Measurements from ENCODE around the gene ZNF723. TPM values are rescaled to one million over a fixed set of nuclear protein-coding genes. Genes with fewer than 3 reads are reported as not detected.

The ZNF723 gene
- polyA plus RNA-seq, 1 donor from 2014 or later: not detected

DNA sequence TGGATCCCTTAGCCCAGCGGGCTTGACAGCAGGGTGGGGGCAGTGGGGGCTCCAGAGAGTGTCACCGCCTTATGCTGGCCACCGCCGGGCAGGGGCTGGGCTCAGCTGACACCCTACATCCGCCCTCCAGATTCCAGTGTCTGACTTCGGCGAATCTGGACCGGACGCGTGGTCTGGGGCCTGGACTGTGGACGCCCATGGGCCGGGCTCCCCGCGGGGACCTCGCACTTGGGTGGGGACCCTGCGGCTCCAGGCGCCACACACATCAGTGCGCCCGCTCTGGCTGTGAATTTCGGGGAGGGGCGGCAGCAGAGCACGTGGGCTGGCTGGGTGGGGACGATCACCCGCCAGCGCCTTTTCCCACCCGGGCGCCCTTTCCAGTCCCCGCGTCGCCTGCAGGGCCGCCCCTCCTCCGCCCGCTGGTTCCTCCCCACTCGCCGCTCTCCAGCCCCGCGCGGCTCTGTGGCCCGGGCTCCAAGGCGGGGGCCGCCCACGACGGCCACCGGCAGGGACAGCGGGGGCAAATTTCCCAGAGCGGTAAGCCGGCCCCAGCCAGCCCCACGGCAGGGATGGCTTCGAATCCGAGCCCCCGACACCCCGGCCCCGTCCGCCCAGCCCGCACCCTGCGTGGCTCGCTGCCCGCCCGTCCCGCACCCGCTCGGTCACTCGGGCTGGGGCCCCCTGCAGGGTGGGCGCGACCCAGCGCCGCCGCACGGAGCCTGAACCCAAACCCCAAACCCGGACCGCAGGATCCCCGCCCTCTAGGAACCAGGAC is 24.8 kb upstream of the ZNF723 start:
- Histone ChIP-seq H3K9me2 (ENCODE audit: insufficient read depth, low read length) (no peaks in the 10 kb centered on the region), H3K27ac (ENCODE audit: low read length) (no peak overlapping the region), H3K27me3 (ENCODE audit: insufficient read depth, low read depth, low read length) (no peaks in the 10 kb centered on the region), H3F3A (ENCODE audit: insufficient read depth, low read length, poor library complexity, severe bottlenecking) (no peaks in the 10 kb centered on the region), H3K4me2 (ENCODE audit: low read length) (no peak overlapping the region), H2AFZ (ENCODE audit: low read depth, low read length) (no peak overlapping the region), H3K9ac (ENCODE audit: low read length) (no peak overlapping the region), H3K79me2 (replicated peaks; ENCODE audit: insufficient read depth, low read length) (no peaks in the 10 kb centered on the region), H4K20me1 (ENCODE audit: insufficient read depth) (no peaks in the 10 kb centered on the region), H3K9me3 (ENCODE audit: low read length) (peaks cover 10% of the 10 kb centered on the region), H3K4me3 (ENCODE audit: low read length) (no peak overlapping the region), H3K36me3 (ENCODE audit: insufficient read depth, low read length) (no peaks in the 10 kb centered on the region)
- TF ChIP-seq, protein P1, sequence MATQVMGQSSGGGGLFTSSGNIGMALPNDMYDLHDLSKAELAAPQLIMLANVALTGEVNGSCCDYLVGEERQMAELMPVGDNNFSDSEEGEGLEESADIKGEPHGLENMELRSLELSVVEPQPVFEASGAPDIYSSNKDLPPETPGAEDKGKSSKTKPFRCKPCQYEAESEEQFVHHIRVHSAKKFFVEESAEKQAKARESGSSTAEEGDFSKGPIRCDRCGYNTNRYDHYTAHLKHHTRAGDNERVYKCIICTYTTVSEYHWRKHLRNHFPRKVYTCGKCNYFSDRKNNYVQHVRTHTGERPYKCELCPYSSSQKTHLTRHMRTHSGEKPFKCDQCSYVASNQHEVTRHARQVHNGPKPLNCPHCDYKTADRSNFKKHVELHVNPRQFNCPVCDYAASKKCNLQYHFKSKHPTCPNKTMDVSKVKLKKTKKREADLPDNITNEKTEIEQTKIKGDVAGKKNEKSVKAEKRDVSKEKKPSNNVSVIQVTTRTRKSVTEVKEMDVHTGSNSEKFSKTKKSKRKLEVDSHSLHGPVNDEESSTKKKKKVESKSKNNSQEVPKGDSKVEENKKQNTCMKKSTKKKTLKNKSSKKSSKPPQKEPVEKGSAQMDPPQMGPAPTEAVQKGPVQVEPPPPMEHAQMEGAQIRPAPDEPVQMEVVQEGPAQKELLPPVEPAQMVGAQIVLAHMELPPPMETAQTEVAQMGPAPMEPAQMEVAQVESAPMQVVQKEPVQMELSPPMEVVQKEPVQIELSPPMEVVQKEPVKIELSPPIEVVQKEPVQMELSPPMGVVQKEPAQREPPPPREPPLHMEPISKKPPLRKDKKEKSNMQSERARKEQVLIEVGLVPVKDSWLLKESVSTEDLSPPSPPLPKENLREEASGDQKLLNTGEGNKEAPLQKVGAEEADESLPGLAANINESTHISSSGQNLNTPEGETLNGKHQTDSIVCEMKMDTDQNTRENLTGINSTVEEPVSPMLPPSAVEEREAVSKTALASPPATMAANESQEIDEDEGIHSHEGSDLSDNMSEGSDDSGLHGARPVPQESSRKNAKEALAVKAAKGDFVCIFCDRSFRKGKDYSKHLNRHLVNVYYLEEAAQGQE (IDR thresholded peaks at IDR 0.05; ENCODE audit: borderline replicate concordance): no peak
- TF ChIP-seq POLR2AphosphoS5 (IDR thresholded peaks at IDR 0.05) (no peak), MXI1 (conservative IDR thresholded peaks at IDR 0.05; ENCODE audit: poor library complexity, severe bottlenecking) (no peak), SMC3 (conservative IDR thresholded peaks at IDR 0.05; ENCODE audit: poor library complexity) (no peak), TAF1 (IDR thresholded peaks at IDR 0.05; ENCODE audit: low read depth) (no peak), EZH2 (IDR thresholded peaks at IDR 0.05; ENCODE audit: borderline replicate concordance, insufficient read depth, low read length, poor library complexity, severe bottlenecking) (no peak), EP300 (conservative IDR thresholded peaks at IDR 0.05; ENCODE audit: poor library complexity, severe bottlenecking) (no peak), RAD21 (conservative IDR thresholded peaks at IDR 0.05) (no peak)
- TF ChIP-seq, protein P2, sequence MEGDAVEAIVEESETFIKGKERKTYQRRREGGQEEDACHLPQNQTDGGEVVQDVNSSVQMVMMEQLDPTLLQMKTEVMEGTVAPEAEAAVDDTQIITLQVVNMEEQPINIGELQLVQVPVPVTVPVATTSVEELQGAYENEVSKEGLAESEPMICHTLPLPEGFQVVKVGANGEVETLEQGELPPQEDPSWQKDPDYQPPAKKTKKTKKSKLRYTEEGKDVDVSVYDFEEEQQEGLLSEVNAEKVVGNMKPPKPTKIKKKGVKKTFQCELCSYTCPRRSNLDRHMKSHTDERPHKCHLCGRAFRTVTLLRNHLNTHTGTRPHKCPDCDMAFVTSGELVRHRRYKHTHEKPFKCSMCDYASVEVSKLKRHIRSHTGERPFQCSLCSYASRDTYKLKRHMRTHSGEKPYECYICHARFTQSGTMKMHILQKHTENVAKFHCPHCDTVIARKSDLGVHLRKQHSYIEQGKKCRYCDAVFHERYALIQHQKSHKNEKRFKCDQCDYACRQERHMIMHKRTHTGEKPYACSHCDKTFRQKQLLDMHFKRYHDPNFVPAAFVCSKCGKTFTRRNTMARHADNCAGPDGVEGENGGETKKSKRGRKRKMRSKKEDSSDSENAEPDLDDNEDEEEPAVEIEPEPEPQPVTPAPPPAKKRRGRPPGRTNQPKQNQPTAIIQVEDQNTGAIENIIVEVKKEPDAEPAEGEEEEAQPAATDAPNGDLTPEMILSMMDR (IDR thresholded peaks at IDR 0.05; ENCODE audit: poor library complexity, severe bottlenecking): no peak

DNA sequence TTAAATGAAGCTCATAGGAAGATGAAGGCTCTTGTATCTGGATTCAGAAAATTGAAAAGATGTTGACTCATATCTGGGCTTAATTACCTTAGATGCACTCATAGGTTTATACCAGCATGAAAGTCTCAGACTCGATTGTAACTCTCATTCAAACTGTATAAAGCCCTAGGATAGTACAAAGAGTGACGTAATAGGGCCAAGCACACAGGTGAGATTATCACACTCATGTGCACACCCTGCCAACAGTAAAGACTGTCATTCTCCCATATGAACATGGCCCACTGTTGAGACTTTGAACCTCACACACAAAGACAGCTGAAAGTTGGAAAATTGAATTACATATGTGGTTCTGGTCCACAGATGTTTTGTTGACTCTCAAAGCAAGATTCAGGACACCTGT is 18.0 kb upstream of the ZNF723 start:
- no peaks in the 10 kb centered on the region for H4K20me1 ChIP-seq (ENCODE audit: insufficient read depth)
- H2AFZ ChIP-seq (ENCODE audit: low read depth, low read length): no peak overlapping the region
- no peaks in the 10 kb centered on the region for H3K27me3 ChIP-seq (ENCODE audit: insufficient read depth, low read depth, low read length)
- no peaks in the 10 kb centered on the region for H3K9me2 ChIP-seq (ENCODE audit: insufficient read depth, low read length)
- no peak overlapping the region for H3K27ac ChIP-seq (ENCODE audit: low read length)
- H3K9me3 ChIP-seq (ENCODE audit: low read length): peaks cover 32% of the 10 kb centered on the region
- H3K4me2 ChIP-seq (ENCODE audit: low read length): no peak overlapping the region
- no peak overlapping the region for H3K4me3 ChIP-seq (ENCODE audit: low read length)
- no peaks in the 10 kb centered on the region for H3K79me2 ChIP-seq (replicated peaks; ENCODE audit: insufficient read depth, low read length)
- H3K9ac ChIP-seq (ENCODE audit: low read length): no peak overlapping the region
- H3F3A ChIP-seq (ENCODE audit: insufficient read depth, low read length, poor library complexity, severe bottlenecking): no peaks in the 10 kb centered on the region
- no peaks in the 10 kb centered on the region for H3K36me3 ChIP-seq (ENCODE audit: insufficient read depth, low read length)
- TF ChIP-seq POLR2AphosphoS5 (IDR thresholded peaks at IDR 0.05) (no peak), RAD21 (conservative IDR thresholded peaks at IDR 0.05) (no peak), SMC3 (conservative IDR thresholded peaks at IDR 0.05; ENCODE audit: poor library complexity) (no peak), EP300 (conservative IDR thresholded peaks at IDR 0.05; ENCODE audit: poor library complexity, severe bottlenecking) (no peak), TAF1 (IDR thresholded peaks at IDR 0.05; ENCODE audit: low read depth) (no peak)
- TF ChIP-seq, protein P2 (IDR thresholded peaks at IDR 0.05; ENCODE audit: poor library complexity, severe bottlenecking): no peak
- TF ChIP-seq, protein P1 (IDR thresholded peaks at IDR 0.05; ENCODE audit: borderline replicate concordance): no peak
